Colonic mucosa (tissue), 4 donors: ENCODE measurements around the gene SELE. TPM values are rescaled to one million over a fixed set of nuclear protein-coding genes. Genes with fewer than 3 reads are reported as not detected.
A peak's percentile ranks its signal among the peaks of the same experiment; 100 is the strongest.

Experiments
- DNase-seq: peaks from one replicate; pipeline ENCODE4 v3.0.0-alpha.2; 2020
- H3K27ac ChIP-seq: fragments of 200-600 bp; one replicate; pipeline ENCODE4 v1.8.0; 2021
- H3K27me3 ChIP-seq: fragments of 200-600 bp; one replicate; pipeline ENCODE4 v1.8.0; 2021
- H3K36me3 ChIP-seq: fragments of 200-600 bp; one replicate; pipeline ENCODE4 v1.8.0; 2021
- H3K4me1 ChIP-seq: fragments of 200-600 bp; one replicate; pipeline ENCODE4 v1.8.0; 2021; ENCODE audit warnings: mild to moderate bottlenecking
- H3K4me3 ChIP-seq: fragments of 200-600 bp; one replicate; pipeline ENCODE4 v1.8.0; 2021
- H3K9ac ChIP-seq, 2 donors: one replicate each; pipeline ENCODE4 v1.7.0; 2013; ENCODE audit warnings: control low read depth in 2 of 2, low read depth in 2 of 2, low read length in 2 of 2
- H3K9me3 ChIP-seq: fragments of 200-600 bp; one replicate; pipeline ENCODE4 v1.8.0; 2021
- CTCF ChIP-seq: fragments of 200-600 bp; IDR thresholded peaks from one replicate; pipeline ENCODE4 v1.8.0; 2022; ENCODE audit warnings: antibody characterized with exemption, mild to moderate bottlenecking
- intact Hi-C: fragments of 100-400 bp; cut with DNase I; formaldehyde crosslinking; loops from one replicate; pipeline ENCODE4 v1.14.1; 2022
- total RNA-seq, 2 donors: library from RNA; stranded (reverse); fragmentation: NEBNext Ultra II Directional in 1 of 2; extraction: Animal tissue kit (Norgen Biotek cat#: 25700) in 1 of 2; gene quantifications; one replicate each; pipeline ENCODE4 v1.2.1, GENCODE V29; 2021
- donor health status: healthy.
- donor health status: DM: no; HTN: no; CAD: no.
- donor health status: DM: no; HTN: no; CAD: no.

Gene SELE
- total RNA-seq, 2 donors from 2014 or later: 0.20 to 4.0 TPM

- Histone ChIP-seq H3K4me3 (no peak overlapping the region), H3K9ac (no peak overlapping the region), H3K9me3 (no peaks in the 10 kb centered on the region), H3K27me3 (no peaks in the 10 kb centered on the region), H3K27ac (no peak overlapping the region), H3K36me3 (no peaks in the 10 kb centered on the region), H3K4me1 (peaks cover 4% of the 10 kb centered on the region)
- peak; percentile 45 for DNase-seq
- intact Hi-C loops: no loop called here
- no peak for TF ChIP-seq CTCF
Observed at GRCh38 chr1:169765580-169766331, 31.9 kb upstream of the SELE start.

- intact Hi-C loops: no loop called here
- Histone ChIP-seq H3K4me1 (peaks cover 4% of the 10 kb centered on the region), H3K36me3 (no peaks in the 10 kb centered on the region), H3K27me3 (no peaks in the 10 kb centered on the region), H3K4me3 (no peak overlapping the region), H3K9me3 (no peaks in the 10 kb centered on the region), H3K9ac (no peak overlapping the region), H3K27ac (no peak overlapping the region)
- no peak for DNase-seq
- TF ChIP-seq CTCF: no peak
Observed at GRCh38 chr1:169764919-169765318, 31.0 kb upstream of the SELE start.

- H3K9ac ChIP-seq: peak overlapping the region in 1 of 2 donors; percentile 4
- DNase-seq: no peak
- no peaks in the 10 kb centered on the region for H3K27me3 ChIP-seq
- no peaks in the 10 kb centered on the region for H3K9me3 ChIP-seq
- no peak overlapping the region for H3K4me3 ChIP-seq
- H3K27ac ChIP-seq: no peak overlapping the region
- H3K36me3 ChIP-seq: no peaks in the 10 kb centered on the region
- peaks cover 4% of the 10 kb centered on the region for H3K4me1 ChIP-seq
- intact Hi-C loops: no loop called here
- TF ChIP-seq CTCF: no peak
Observed at GRCh38 chr1:169762699-169763098, 28.8 kb upstream of the SELE start.

- no peaks in the 10 kb centered on the region for H3K27me3 ChIP-seq
- DNase-seq: no peak
- H3K27ac ChIP-seq: no peak overlapping the region
- peaks cover 4% of the 10 kb centered on the region for H3K4me1 ChIP-seq
- no peak for TF ChIP-seq CTCF
- intact Hi-C loops: no loop called here
- H3K36me3 ChIP-seq: no peaks in the 10 kb centered on the region
- H3K9ac ChIP-seq: no peak overlapping the region
- H3K4me3 ChIP-seq: no peak overlapping the region
- H3K9me3 ChIP-seq: no peaks in the 10 kb centered on the region
Observed at GRCh38 chr1:169759038-169759437, 25.2 kb upstream of the SELE start.

DNA sequence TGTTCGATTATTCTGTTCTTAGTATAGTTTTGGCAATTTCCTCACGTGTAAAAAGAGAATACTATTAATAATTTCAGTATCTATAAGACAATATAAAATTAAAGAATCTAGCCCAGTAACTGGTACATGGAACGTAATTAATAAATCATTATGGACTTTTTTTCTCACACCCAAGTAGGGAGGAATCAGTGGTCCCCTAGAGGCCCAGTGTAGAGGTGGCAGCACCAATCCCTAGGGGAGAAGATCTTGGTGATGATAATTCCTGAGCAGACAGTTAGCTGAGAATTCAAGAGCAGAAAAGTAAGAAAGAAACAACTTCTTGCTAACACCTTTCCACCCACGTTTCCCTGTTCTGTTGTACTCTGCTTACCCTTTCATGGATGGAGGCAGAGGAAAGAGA, 19.7 kb upstream of the SELE start:
- no peaks in the 10 kb centered on the region for H3K9me3 ChIP-seq
- no peaks in the 10 kb centered on the region for H3K27me3 ChIP-seq
- DNase-seq: no peak
- no peaks in the 10 kb centered on the region for H3K4me1 ChIP-seq
- TF ChIP-seq CTCF: no peak
- H3K27ac ChIP-seq: no peak overlapping the region
- intact Hi-C loops: no loop called here
- H3K36me3 ChIP-seq: no peaks in the 10 kb centered on the region
- no peak overlapping the region for H3K4me3 ChIP-seq
- H3K9ac ChIP-seq: no peak overlapping the region
